GM12864 (cell line): ENCODE data around the gene TSHZ3.

ENCODE experiments used
- DNase-seq: peaks from one replicate; pipeline ENCODE4 v3.0.0-alpha.2; 2011; ENCODE audit warnings: low read depth
- H3K4me3 ChIP-seq: 2 replicates; pipeline ENCODE4 v1.5.1; 2011; ENCODE audit warnings: mild to moderate bottlenecking, low read depth, low read length, control low read depth
- TF ChIP-seq, protein P1 (sequence below): IDR thresholded peaks from 2 replicates; pipeline ENCODE4 v1.5.1; 2011; ENCODE audit warnings: low read depth, mild to moderate bottlenecking, moderate library complexity, low read length, control low read depth, inconsistent platforms; ENCODE audit errors: missing control alignments

Gene TSHZ3

DNA sequence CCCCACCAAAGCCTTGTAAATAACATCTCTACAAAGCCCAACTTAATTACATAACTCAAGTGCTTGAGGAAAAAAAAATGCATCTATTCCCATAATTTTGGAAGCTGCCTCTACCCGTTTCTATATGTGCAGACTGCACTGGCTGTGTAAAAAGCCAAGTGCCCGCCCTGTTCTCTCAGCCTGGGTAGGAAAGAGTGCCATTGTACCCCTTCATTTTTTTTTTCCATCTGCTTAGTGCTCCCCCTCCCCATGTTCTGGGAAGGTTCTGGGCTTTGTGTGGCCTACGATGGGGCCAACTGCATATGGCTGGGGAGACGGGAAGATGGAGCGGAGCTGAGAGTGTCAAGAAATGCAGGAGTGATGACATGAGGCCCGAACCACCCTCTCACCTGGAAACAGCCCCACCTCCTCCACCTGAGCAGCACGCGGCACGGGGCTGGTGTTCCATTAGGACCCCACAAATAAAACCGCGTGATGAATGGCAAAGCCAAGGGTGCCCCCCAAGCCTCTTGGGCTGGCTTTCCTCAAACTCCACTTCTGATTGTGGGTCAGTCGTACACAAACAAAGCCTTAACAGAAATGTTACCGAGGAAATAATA, 42.1 kb downstream of the TSHZ3 start:
- no peak for DNase-seq
- TF ChIP-seq, protein P1, sequence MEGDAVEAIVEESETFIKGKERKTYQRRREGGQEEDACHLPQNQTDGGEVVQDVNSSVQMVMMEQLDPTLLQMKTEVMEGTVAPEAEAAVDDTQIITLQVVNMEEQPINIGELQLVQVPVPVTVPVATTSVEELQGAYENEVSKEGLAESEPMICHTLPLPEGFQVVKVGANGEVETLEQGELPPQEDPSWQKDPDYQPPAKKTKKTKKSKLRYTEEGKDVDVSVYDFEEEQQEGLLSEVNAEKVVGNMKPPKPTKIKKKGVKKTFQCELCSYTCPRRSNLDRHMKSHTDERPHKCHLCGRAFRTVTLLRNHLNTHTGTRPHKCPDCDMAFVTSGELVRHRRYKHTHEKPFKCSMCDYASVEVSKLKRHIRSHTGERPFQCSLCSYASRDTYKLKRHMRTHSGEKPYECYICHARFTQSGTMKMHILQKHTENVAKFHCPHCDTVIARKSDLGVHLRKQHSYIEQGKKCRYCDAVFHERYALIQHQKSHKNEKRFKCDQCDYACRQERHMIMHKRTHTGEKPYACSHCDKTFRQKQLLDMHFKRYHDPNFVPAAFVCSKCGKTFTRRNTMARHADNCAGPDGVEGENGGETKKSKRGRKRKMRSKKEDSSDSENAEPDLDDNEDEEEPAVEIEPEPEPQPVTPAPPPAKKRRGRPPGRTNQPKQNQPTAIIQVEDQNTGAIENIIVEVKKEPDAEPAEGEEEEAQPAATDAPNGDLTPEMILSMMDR: no peak
- no peak overlapping the region for H3K4me3 ChIP-seq

DNA sequence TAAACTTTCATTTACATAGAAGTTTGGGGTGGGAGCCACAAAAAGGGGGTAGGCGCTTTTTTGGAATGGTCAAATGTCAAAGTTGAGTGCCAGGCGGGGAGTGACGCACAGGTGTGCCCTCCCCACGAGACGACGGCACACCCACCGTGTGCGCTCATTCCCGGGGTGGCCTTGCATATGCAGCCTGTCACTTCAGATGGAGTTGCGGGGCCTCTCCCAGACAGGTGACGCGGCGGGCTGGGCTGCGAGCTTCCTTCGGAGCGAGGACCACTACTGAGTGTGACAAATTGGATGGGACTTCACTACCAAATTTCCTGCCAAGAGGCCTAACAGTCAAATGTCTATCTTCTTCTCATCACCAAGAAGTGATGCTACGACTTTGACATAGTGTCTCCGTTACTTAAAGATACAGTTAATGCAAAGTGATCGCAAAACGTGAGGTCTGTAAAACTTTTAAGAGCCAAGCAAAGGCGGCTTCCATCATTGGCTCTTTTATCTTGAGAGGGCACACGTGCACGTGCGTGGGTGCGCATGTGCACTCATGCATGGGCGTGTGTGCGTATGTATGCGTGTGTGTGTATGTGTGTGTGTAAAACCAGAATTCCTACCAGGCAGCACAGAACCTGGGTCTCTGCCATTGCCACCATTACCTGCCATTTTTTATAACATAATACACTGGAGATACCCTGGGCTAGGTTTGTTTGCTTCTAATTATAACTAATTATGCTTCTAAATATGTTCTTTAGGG, 43.1 kb downstream of the TSHZ3 start:
- H3K4me3 ChIP-seq: no peak overlapping the region
- TF ChIP-seq, protein P1: no peak
- no peak for DNase-seq

DNA sequence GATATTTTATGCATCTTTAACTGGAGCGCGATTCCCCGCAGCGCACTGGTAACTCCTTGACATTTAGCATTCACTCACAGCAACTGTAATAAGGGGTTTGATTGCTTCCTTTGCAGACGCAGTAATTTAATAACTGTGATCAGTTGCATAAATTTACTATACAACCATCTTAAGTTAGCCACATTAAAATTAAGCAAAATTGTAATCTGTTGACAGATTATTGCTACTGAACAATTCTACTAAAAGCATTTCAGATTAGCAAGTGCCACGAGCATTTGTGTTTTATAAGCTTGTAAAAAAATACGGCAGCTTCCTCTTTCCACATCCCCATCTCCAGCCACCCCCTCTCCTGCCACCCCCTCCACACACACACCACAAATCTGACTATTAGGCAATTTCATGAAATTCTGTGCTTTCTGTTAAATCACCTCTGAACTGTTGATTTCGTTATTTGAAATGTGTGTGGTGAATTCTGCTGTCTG, 44.4 kb downstream of the TSHZ3 start:
- H3K4me3 ChIP-seq: no peak overlapping the region
- DNase-seq: no peak
- TF ChIP-seq, protein P1: no peak

DNA sequence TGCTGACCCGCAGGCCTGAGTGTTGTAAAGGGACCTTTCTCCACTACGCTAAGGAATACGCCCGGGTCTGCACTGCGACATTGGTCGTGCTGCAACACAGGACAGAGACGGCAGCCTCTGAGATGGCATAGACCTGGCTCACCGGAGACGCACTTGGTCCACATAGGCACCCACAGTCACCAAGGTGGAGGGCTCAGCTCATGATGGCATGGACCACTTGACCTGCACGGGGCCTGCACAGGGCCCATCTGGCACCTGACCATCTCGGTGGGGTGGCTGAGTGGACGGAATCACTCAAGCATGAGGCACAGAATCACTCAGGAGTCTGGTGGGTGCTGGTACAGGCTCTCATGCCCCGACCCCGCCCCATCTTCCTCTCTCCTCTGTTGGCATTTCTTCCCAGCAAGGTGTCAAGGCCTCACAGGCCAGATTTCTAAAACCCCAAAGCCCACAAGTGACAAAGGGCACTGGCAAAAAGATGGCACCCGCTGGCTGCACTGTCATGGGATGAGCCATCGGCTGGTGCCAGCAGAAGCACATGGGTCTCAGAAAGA, 45.9 kb downstream of the TSHZ3 start:
- no peak overlapping the region for H3K4me3 ChIP-seq
- DNase-seq: no peak
- TF ChIP-seq, protein P1: no peak

DNA sequence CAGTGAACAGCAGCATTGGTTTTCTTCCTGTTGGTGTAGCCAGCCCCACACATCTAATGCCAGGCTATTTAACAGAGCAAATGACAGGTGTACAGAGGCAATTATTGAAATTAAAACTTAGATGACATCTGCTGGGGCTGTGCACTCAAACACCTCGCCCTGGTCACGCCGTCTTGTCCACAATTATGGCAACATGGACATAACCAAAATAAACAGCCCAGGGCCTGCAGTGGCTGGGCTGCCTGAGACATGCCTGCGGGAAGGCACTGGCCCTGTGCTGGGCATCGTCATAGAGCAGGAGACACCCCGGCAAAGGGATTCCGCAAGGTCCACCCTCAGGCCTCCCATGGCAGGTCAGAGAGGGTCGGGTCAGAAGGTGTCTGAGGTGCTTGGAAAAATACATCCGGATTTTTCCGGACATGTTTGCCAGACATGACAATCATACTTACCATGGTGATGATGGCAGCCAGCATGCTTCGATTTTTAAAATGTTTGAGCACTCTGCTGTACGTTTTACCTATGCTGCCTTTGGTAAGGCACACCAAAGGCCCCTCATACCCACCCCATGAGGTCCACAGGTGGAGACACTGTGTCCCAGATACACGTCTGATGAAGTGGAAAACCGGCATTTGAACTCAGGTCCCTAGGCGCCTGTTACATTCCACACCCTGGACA, 47.8 kb downstream of the TSHZ3 start:
- no peak for DNase-seq
- TF ChIP-seq, protein P1: no peak
- H3K4me3 ChIP-seq: no peak overlapping the region

DNA sequence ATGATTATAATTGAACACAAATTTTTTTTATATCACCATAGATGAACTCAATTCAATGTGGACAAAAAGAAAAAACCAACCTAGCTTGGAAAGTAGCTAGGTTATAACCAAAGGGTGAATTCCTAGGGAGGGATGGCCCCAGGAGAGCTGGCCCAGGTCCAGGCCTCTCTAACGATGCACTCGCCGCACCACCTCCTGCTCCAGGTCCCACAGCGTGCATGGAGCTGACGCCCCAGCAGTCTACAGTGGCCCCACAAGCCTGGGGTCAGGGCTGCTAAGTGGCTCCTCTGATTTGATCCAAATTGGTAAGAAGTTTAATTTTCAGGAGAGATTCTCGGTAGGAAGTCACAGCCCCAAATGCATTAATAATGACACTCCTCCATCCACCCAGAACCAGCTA, 48.8 kb downstream of the TSHZ3 start:
- no peak for DNase-seq
- TF ChIP-seq, protein P1: no peak
- H3K4me3 ChIP-seq: no peak overlapping the region
